Stimulated activated naive CD8-positive, alpha-beta T cell treated with anti-CD3 and anti-CD28 coated beads, Interleukin-15, amount 100 ng/mL, for 72 hours (primary cell): ENCODE results near the gene IRF2.
A peak's percentile ranks its signal among the peaks of the same experiment; 100 is the strongest.
"Not testable (repeated sequence)": the region's sequence is repeated elsewhere in the genome, so short reads cannot be mapped to it uniquely, and the experiment has no call there.

Source experiments
- ATAC-seq: fragments of 150-1000 bp; cut with Tn5 transposase; 2 replicates; pipeline ENCODE4 v1.10.0; 2021; ENCODE audit warnings: mild to moderate bottlenecking, moderate library complexity
- DNase-seq, 2 donors: peaks; one replicate each; pipeline ENCODE4 v3.0.0; 2021 to 2022
- H3K27ac Mint-ChIP-seq, 2 donors: one replicate each; pipeline ENCODE4 v1.8.0; 2022; ENCODE audit warnings: mild to moderate bottlenecking in 2 of 2, mixed read lengths in 2 of 2, moderate library complexity in 2 of 2
- H3K27me3 Mint-ChIP-seq: one replicate; pipeline ENCODE4 v1.8.0; 2022; ENCODE audit warnings: mixed read lengths
- H3K4me1 Mint-ChIP-seq: one replicate; pipeline ENCODE4 v1.8.0; 2022; ENCODE audit warnings: mild to moderate bottlenecking, mixed read lengths
- H3K4me3 Mint-ChIP-seq, 2 donors: one replicate each; pipeline ENCODE4 v1.8.0; 2022; ENCODE audit warnings: mild to moderate bottlenecking in 2 of 2, mixed read lengths in 2 of 2, moderate library complexity in 1 of 2
- H3K9me3 Mint-ChIP-seq, 2 donors: one replicate each; pipeline ENCODE4 v1.8.0; 2022; ENCODE audit warnings: mixed read lengths in 2 of 2

The IRF2 gene

GRCh38 chr4:184343502-184344177, 130.7 kb downstream of the IRF2 start:
- Mint-ChIP-seq H3K4me3 (peak overlapping the region; percentile 76 to 81), H3K27ac (peak overlapping the region; percentile 27 to 91), H3K9me3 (no peaks in the 10 kb centered on the region), H3K27me3 (peaks cover 11% of the 10 kb centered on the region), H3K4me1 (peaks cover 75% of the 10 kb centered on the region)
- peak; percentile 38 to 49 for DNase-seq
- ATAC-seq: peak; percentile 84

DNA sequence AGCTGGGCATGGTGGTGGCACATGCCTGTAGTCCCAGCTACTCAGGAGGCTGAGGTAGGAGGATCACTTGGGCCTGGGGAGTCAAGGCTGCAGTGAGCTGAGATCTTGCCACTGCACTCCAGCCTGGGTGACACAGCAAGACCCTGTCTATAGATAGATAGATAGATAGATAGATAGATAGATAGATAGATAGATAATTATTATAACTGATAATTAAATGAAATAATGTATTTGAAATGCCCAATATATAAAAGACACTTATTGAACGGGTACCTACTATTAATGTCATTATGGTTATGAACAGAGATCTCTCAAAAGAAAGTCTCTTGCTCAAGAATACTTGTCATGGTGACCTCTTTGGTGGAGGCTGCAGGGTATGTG, 131.5 kb downstream of the IRF2 start:
- peaks cover 76% of the 10 kb centered on the region for H3K4me1 Mint-ChIP-seq
- H3K27me3 Mint-ChIP-seq: not testable (repeated sequence)

GRCh38 chr4:184342167-184342856, 132.0 kb downstream of the IRF2 start:
- H3K9me3 Mint-ChIP-seq: peaks cover 0 to under 1% of the 10 kb centered on the region in 2 donors
- peak overlapping the region in 1 of 2 donors; percentile 58 for H3K27ac Mint-ChIP-seq
- no peak for DNase-seq
- ATAC-seq: no peak
- no peak overlapping the region for H3K4me3 Mint-ChIP-seq
- peaks cover 71% of the 10 kb centered on the region for H3K4me1 Mint-ChIP-seq
- peaks cover 7% of the 10 kb centered on the region for H3K27me3 Mint-ChIP-seq

More for the DNA sequence above, 131.5 kb downstream of the IRF2 start:
- ATAC-seq, H3K9me3 Mint-ChIP-seq, DNase-seq: not testable (repeated sequence)
- H3K4me3 Mint-ChIP-seq: peak overlapping the region; percentile 76 to 81
- peak overlapping the region in 1 of 2 donors; percentile 58 for H3K27ac Mint-ChIP-seq

GRCh38 chr4:184339398-184340193, 134.8 kb downstream of the IRF2 start:
- H3K27ac Mint-ChIP-seq, H3K27me3 Mint-ChIP-seq, H3K4me3 Mint-ChIP-seq, ATAC-seq: not testable (repeated sequence)
- H3K4me1 Mint-ChIP-seq: peaks cover 66% of the 10 kb centered on the region
- DNase-seq: peak in 1 of 2 donors; percentile 36
- H3K9me3 Mint-ChIP-seq: peaks cover 5 to 14% of the 10 kb centered on the region in 2 donors

DNA sequence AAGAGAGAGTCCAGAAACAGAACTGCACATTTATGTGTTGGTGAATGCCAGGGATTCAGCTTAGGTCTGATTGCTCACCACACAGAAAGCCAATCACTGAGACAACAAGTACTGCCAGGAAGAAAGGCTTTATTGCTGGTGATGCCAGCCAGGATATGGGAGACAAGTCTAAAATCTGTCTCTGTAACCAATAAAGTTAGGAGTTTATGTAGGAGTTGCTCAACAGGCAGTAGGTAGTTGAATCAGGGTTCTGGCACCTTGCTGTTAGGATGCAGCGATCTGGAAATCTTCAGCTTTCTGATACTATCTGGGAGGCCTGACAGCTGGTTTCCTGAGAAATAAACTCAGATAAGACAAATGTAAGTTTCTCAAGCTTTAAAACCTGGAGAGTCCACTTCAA, 136.4 kb downstream of the IRF2 start:
- Mint-ChIP-seq H3K4me3 (no peak overlapping the region), H3K4me1 (peaks cover 57% of the 10 kb centered on the region), H3K27ac (no peak overlapping the region), H3K27me3 (no peaks in the 10 kb centered on the region), H3K9me3 (peaks cover 5 to 14% of the 10 kb centered on the region in 2 donors)
- DNase-seq (no peak), ATAC-seq (no peak)
